ENCODE data around the gene OR5B3. TPM values are rescaled to one million over a fixed set of nuclear protein-coding genes. Genes with fewer than 3 reads are reported as not detected.

Gene OR5B3
- total RNA-seq, 2 experiments from 2014 or later, result not detected

- H3K4me2 ChIP-seq (ENCODE audit: low read length), result no peak overlapping the region
- H3K79me2 ChIP-seq (ENCODE audit: insufficient read depth, low read depth, low read length), result no peaks in the 10 kb centered on the region
- no peak overlapping the region for H2AFZ ChIP-seq (ENCODE audit: low read length)
- POLR2A ChIA-PET, result interaction anchor here (0.7 kb wide), 1 partner anchor 78 kb away, joined by 3 read pairs; no protein-coding TSS in a partner anchor
- CTCF ChIA-PET (ENCODE audit: unreplicated experiment), result no interaction called here
- H3K9me3 ChIP-seq (ENCODE audit: low read length), result peaks cover 12% of the 10 kb centered on the region; the same call in 1 of the 2 replicates
- no peak for DNase-seq (ENCODE audit: low spot score)
- TF ChIP-seq, protein P1, sequence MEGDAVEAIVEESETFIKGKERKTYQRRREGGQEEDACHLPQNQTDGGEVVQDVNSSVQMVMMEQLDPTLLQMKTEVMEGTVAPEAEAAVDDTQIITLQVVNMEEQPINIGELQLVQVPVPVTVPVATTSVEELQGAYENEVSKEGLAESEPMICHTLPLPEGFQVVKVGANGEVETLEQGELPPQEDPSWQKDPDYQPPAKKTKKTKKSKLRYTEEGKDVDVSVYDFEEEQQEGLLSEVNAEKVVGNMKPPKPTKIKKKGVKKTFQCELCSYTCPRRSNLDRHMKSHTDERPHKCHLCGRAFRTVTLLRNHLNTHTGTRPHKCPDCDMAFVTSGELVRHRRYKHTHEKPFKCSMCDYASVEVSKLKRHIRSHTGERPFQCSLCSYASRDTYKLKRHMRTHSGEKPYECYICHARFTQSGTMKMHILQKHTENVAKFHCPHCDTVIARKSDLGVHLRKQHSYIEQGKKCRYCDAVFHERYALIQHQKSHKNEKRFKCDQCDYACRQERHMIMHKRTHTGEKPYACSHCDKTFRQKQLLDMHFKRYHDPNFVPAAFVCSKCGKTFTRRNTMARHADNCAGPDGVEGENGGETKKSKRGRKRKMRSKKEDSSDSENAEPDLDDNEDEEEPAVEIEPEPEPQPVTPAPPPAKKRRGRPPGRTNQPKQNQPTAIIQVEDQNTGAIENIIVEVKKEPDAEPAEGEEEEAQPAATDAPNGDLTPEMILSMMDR (conservative IDR thresholded peaks at IDR 0.05; ENCODE audit: low read length), result no peak
- no TSS peak for BruUV-seq (replicated peaks)
- no peaks in the 10 kb centered on the region for H4K20me1 ChIP-seq (ENCODE audit: insufficient read depth, low read length)
- H3K36me3 ChIP-seq (ENCODE audit: insufficient read depth, low read length), result no peaks in the 10 kb centered on the region
- no peaks in the 10 kb centered on the region for H3K4me1 ChIP-seq (ENCODE audit: insufficient read depth, low read length, poor library complexity, severe bottlenecking)
- intact Hi-C loops (cut with micrococcal nuclease; ENCODE audit: unreplicated experiment), result no loop called here
- no peak overlapping the region for H3K27ac ChIP-seq (ENCODE audit: low read depth, low read length, poor library complexity, severe bottlenecking)
- no peaks in the 10 kb centered on the region for H3K9me2 ChIP-seq (ENCODE audit: insufficient read depth, low read length)
- H3K4me3 ChIP-seq (ENCODE audit: low read depth, low read length, poor library complexity, severe bottlenecking), result no peak overlapping the region
Measured at GRCh38 chr11:58391879-58392278, 14.8 kb downstream of the OR5B3 start.

DNA sequence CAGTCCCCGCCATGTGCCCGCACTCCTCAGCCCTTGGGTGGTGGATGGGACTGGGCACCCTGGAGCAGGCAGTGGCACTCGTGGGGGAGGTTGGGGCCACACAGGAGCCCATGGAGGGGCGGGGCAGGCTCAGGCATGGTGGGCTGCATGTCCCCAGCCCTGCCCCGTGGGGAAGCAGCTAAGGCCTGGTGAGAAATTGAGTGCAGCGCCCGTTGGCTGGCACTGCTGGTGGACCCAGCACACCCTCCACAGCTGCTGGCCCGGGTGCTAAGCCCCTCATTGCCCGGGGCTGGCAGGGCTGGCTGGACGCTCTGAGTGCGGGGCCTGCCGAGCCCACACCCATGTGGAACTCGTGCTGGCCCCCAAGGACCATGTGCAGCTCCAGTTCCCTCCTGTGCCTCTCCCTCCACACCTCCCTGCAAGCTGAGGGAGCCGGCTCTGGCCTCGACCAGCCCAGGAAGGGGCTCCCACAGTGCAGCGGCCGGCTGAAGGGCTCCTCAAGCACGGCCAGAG lies 16.1 kb downstream of the OR5B3 start:
- no peaks in the 10 kb centered on the region for H3K36me3 ChIP-seq (ENCODE audit: insufficient read depth, low read length)
- H3K79me2 ChIP-seq (ENCODE audit: insufficient read depth, low read depth, low read length), result no peaks in the 10 kb centered on the region
- CTCF ChIA-PET (ENCODE audit: unreplicated experiment), result no interaction called here
- no peak overlapping the region for H3K27ac ChIP-seq (ENCODE audit: low read depth, low read length, poor library complexity, severe bottlenecking)
- TF ChIP-seq EZH2phosphoT487 (IDR thresholded peaks at IDR 0.05; ENCODE audit: borderline replicate concordance, low read depth, low read length), result no peak
- TF ChIP-seq, protein P1 (conservative IDR thresholded peaks at IDR 0.05; ENCODE audit: low read length), result no peak
- H2AFZ ChIP-seq (ENCODE audit: low read length), result no peak overlapping the region
- H3K9me3 ChIP-seq (ENCODE audit: low read length), result peaks cover 12% of the 10 kb centered on the region; the same call in 1 of the 2 replicates
- no TSS peak for BruUV-seq (replicated peaks)
- no peak for DNase-seq (ENCODE audit: low spot score)
- H3K4me2 ChIP-seq (ENCODE audit: low read length), result no peak overlapping the region
- H3K4me1 ChIP-seq (ENCODE audit: insufficient read depth, low read length, poor library complexity, severe bottlenecking), result no peaks in the 10 kb centered on the region
- no peak overlapping the region for H3K4me3 ChIP-seq (ENCODE audit: low read depth, low read length, poor library complexity, severe bottlenecking)
- no peaks in the 10 kb centered on the region for H3K9me2 ChIP-seq (ENCODE audit: insufficient read depth, low read length)
- H4K20me1 ChIP-seq (ENCODE audit: insufficient read depth, low read length), result no peaks in the 10 kb centered on the region
- POLR2A ChIA-PET, result no interaction called here
- intact Hi-C loops (cut with micrococcal nuclease; ENCODE audit: unreplicated experiment), result no loop called here

GRCh38 chr11:58358969-58359368 lies 47.7 kb downstream of the OR5B3 start, which contains the start of gene OR5B17:
OR5B17 (minus strand) TSS chr11:58359069; CDS start chr11:58359069, 0 bp downstream.
- Histone ChIP-seq H3K9me3 (ENCODE audit: low read length) (no peaks in the 10 kb centered on the region), H3K4me1 (ENCODE audit: insufficient read depth, low read length, poor library complexity, severe bottlenecking) (no peaks in the 10 kb centered on the region), H3K79me2 (ENCODE audit: insufficient read depth, low read depth, low read length) (no peaks in the 10 kb centered on the region), H4K20me1 (ENCODE audit: insufficient read depth, low read length) (no peaks in the 10 kb centered on the region), H2AFZ (ENCODE audit: low read length) (no peak within 1 kb of the TSS), H3K4me2 (ENCODE audit: low read length) (no peak within 1 kb of the TSS), H3K36me3 (ENCODE audit: insufficient read depth, low read length) (no peaks in the 10 kb centered on the region), H3K9me2 (ENCODE audit: insufficient read depth, low read length) (no peaks in the 10 kb centered on the region; the same call in 1 of the 2 replicates), H3K4me3 (ENCODE audit: low read depth, low read length, poor library complexity, severe bottlenecking) (no peak within 1 kb of the TSS), H3K27ac (ENCODE audit: low read depth, low read length, poor library complexity, severe bottlenecking) (no peak within 1 kb of the TSS)
- no TSS peak for BruUV-seq (replicated peaks)
- TF ChIP-seq, protein P1 (conservative IDR thresholded peaks at IDR 0.05; ENCODE audit: low read length), result no peak
- TF ChIP-seq EZH2phosphoT487 (IDR thresholded peaks at IDR 0.05; ENCODE audit: borderline replicate concordance, low read depth, low read length), result no peak
- CTCF ChIA-PET (ENCODE audit: unreplicated experiment), result no interaction called here
- DNase-seq (ENCODE audit: low spot score), result no peak
- intact Hi-C loops (cut with micrococcal nuclease; ENCODE audit: unreplicated experiment), result no loop called here
- POLR2A ChIA-PET, result no interaction called here
